ENCODE data around the gene ZNF282.

DNA sequence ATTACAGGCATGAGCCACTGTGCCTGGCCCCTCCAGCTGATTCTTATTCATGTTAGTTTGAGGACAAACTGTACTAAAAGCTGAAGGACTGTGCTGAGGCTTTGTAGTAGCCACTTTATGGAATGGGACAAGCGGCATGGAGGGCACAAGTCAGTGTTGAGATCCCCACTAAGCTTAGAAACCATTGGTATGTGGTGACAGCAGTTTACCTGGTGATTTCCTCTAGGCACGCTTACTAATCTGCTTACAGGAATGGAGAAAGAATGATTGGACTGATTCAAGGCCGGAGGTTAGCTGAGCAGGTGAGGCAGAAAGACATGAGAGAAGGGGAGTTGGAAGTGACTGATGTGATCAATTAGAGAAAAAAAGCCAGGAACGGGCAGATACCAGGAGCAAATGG, 44.4 kb upstream of the ZNF282 start:
- TF ChIP-seq CTCF (IDR thresholded peaks at IDR 0.05): no peak
- no peak for TF ChIP-seq POLR2A (IDR thresholded peaks at IDR 0.05)
